HG02970 (cell line): Measurements from ENCODE around the gene IRAK2.
"Not testable (repeated sequence)": the region's sequence is repeated elsewhere in the genome, so short reads cannot be mapped to it uniquely, and the experiment has no call there.

ENCODE experiments used
- ATAC-seq: cut with Tn5 transposase; IDR thresholded peaks from one replicate; pipeline ENCODE4 v1.9.1; 2021; ENCODE audit warnings: mild to moderate bottlenecking, moderate library complexity, moderate number of reproducible peaks; ENCODE audit not compliant: unreplicated experiment, low FRiP score

IRAK2 gene

DNA sequence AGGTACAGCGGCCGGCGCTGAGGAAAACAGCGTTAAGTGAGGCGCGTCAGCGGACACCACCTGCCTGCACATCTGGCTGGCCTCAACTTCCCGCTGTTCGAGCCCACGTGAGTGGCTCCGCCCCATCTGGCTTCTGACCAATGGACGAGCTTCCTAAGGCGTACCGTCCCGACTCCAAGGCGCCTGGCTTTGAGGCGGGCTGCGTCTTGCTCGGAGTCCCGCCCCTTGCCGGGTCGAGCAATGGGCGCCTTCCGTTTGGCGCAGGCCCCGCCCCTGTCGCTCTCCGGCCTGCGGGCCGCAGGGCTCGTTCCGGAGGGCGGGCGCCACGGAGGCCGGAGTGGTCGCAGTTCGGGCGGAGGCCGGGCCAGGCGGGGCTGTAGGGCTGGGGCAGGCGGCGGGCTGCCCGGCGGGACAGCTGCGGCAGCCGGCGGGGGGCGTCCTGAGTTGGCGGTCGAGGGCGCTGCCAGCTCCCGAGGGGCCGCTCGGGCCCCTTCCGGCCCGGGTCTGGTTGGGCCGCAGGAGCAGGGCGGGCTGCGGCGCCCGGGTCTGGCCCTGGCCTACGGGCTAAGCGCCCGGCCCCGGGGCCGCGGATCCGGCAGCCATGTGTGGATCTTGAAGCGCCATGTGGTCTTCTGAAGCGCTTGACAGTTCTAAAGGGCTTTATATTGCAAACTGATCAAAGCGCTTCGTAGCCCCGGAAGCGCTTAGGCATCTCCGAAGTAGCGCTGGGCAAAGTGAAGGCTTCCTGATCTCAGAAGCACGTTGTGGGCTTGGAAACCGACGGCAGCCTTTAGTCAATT lies 83.7 kb downstream of the IRAK2 start, which contains the start of gene TATDN2:
Gene TATDN2 (plus strand): TSS at position 276 of the 800 bp plus-strand sequence. CDS start 742 bp downstream, outside the sequence.
- peak; percentile 95 for ATAC-seq

DNA sequence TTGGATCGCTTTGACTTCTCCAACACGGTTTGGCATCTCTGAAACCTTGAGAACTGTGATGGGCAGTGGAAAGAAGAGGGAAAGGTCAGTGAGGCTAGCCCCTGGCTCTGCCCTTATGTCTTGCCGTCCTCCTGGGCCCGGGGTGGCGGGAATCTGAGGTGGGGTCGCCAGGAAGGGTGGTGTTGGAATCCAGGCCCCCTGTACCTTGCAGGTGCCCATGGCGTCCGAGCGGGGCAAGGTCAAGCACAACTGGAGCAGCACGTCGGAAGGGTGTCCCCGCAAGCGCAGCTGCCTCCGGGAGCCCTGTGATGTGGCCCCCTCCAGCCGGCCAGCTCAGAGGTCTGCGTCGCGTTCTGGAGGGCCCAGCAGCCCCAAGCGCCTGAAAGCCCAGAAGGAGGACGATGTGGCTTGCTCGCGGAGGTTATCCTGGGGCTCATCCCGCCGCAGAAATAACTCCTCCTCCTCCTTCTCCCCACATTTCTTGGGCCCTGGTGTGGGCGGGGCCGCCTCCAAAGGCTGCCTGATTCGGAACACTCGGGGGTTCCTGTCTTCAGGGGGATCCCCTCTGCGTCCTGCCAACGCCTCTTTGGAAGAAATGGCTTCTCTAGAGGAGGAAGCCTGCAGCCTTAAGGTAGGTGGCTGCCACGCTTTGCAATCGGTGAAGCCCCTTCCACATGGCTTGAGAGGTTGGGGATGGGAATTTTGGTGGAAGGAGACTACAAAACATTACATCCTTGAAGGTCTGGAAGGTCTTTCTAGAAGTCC lies 84.4 kb downstream of the IRAK2 start:
- ATAC-seq: no peak

DNA sequence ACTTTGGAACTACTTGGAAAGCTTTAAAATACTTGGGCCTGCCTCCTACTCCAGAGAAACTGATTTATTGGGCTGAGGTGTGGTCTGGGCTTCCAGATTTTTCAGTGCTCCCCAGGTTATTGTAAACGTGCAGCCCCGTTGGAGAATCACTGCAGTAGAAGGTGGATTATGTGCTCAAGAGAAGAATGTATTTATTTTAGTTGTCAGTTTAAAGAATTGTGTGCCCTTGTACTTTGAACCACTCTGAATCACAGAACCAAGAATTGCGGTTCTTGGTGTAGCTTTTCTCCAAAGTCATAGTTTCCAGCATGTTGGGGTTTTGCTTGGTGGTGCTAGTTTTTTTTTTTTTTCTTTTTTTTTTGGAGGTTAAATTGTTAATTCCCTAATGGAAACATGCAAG lies 85.1 kb downstream of the IRAK2 start:
- no peak for ATAC-seq

DNA sequence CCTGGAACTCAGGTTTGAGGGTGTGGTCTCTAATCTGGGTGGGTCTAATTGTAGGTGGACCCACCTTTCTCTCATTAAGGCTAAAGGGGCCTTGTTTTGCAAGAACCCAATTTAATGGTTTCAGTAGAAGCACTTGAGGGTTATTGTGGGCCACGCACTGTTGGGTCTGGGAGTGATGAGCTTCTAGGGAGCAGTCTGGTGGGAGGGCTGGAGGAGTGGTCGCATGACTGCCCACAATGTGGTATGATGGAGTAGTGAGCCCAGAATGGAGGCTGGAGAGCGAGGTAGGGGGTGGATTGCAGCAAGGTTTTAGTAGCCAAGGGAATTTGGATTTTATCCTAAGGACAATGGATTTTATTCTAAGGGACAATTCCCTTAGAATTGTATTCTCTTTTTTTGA lies 86.3 kb downstream of the IRAK2 start:
- no peak for ATAC-seq

DNA sequence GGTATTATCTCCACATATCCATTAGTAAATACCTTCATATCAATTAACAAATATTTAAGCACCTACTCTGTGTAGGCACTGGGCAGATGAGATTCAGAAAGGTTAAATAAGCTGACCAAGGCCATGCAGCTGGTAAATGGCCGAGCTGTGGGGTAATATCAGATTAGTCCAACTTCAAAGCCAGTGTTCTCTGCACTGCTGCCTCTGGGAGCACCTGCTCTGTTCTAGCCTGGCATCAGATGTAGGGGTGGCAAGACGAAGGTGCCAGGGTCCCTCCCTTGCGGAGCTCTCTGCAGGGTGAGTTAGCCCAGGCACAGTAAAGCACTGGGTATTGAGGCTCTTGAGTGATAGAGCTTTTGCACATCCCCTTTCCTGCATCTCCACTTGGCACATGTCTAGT lies 89.0 kb downstream of the IRAK2 start:
- no peak for ATAC-seq

DNA sequence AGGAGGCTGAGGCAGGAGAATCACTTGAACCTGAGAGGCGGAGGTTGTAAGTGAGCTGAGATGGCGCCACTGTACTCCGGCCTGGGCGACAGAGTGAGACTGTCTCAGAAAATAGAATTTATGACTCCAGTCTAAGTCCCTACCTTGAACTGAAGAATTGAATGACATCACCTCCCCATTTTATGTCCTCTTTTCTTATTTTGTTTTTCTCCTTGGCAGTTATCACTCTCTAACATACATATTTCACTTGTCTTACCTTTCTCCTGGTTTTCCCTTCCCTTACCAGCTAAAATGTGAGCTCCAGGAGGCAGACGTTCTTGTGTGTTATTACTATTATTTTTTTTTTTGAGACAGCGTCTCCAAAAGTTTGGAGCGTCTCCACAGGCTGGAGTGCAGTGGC lies 91.1 kb downstream of the IRAK2 start:
- ATAC-seq: no peak

DNA sequence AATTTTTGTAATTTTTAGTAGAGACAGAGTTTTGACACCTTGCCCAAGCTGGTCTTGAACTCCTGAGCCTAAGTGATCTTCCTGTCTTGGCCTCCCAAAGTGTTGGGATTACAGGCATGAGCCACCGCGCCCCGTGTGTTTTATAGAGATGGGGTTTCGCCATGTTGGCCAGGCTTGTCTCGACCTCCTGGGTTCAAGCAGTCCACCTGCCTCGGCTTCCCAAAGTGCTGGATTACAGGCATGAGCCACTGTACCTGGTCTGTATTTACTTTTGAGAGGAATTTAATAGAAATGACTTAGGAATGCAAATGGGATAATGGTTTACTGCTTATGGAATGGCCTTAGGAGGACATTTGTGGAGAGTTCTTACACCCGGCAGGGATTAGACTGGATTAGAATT lies 94.3 kb downstream of the IRAK2 start:
- ATAC-seq: no peak

DNA sequence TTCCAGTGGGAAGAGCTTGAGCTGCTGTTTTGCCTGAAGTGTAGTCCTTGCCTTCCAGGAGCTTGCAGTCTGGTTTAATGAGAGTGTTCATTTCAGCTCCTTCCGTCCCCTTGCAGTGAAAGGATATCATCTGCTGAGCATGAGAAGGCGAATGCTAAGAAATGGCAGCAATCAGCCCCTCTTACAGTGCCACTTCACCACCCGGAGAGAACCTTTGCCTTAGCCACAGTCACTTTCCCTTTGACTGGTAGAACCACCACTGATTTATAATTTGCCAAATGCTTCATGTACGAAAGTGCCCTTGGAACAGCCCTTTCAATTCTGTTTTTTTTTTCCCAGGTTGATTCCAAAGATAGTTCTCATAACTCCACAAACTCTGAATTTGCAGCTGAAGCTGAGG lies 95.1 kb downstream of the IRAK2 start:
- ATAC-seq: no peak

DNA sequence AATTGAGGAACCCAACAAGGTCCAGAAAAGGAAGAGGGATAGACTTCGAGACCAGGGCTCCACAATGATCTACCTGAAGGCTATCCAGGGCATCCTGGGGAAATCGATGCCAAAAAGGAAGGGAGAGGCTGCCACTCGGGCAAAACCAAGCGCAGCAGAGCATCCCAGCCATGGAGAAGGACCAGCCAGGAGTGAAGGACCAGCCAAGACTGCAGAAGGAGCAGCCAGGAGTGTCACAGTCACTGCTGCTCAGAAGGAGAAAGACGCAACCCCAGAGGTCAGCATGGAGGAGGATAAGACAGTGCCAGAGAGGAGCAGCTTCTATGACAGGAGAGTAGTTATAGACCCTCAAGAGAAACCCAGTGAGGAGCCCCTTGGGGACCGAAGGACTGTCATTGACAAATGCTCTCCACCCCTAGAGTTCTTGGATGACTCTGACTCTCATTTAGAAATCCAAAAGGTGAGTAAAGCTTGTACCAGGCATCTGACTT lies 95.5 kb downstream of the IRAK2 start:
- no peak for ATAC-seq

DNA sequence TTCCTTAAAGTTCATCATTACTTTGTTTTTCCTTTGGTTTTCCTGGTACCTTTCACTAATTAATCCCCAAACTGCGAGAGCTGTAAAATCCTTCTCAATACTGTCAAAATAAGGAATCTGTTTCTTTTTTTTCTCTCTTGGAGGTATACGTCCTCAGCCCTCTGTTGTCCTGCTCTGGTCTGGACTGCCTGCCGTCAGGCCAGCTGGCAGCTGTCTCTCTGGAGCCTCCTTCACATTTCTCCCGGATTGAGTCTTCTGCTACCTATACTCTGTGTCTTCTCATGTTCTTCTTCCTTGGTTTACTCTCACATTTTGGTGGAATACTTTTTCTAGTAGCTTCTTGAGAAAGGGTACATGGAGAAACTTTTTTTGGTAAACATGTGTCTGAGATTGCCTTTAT lies 97.3 kb downstream of the IRAK2 start:
- no peak for ATAC-seq

DNA sequence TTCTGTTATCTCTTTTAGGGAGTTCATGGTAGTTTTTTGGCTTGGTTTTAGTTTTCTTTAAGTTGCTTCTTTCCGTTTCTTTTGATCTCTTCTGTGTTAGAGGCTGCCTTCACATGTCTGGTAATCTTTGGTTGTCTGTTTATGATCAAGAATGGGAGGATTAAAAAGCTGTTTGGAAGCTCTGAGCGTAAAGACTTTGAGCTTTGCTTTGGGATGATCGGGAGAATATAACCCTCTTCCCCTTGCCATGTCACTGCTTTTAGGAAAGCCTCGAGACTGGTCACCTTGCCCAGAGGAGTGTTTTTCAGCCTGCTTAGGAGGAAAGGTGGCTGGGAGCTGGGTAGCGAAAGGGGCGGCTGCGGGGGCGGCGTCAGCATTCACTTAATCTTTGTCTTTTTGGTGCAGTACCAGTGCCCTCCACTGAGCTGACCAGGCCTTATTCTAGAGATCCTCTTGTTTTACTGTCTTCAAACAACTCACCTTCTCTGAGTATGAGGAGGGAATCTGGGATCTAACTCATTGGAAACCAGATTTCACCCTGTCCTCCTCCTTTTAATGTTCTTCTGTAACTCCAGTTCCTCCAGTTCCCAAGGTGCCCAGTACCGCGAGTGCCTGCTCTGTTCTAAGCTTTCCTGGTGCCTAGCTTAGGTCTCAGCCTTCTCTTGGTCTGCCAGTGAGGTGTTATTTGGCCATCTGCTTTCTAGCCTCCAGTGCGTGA lies 99.1 kb downstream of the IRAK2 start:
- ATAC-seq: no peak

DNA sequence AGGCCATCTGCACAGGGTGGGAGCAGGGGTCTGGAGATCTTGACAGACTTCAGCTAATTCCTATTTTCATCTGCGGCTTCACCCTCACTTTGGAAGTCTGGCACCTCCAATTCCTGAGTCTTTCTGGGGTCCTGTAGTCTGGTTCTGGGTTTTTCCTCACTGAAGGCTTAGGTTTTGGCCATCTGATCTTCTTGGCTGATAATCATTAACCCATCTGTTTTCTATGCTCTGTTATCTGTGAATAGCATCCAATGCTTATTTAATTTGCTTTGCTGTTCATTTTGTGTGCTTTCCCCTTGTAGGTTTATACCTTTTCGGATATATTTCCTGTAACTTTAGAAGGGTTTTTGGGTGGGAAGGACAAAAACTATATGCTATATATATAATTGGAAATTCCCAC lies 101.1 kb downstream of the IRAK2 start:
- no peak for ATAC-seq

DNA sequence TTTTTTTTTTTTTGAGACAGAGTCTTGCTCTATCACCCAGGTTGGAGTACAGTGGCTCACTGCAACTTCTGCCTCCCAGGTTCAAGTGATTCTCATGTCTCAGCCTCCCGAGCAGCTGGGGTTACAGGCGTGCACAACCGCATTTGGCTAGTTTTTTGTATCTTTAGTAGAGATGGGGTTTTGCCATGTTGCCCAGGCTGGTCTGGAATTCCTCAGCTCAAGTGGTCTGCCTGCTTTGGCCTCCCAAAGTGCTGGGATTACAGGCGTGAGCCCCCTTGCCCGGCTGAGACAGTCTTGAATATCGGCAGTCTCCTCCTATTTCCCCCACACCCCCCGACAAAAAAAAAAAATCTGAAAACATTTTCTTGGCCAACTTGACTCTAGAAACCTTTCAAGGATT lies 102.2 kb downstream of the IRAK2 start:
- ATAC-seq: not testable (repeated sequence)

DNA sequence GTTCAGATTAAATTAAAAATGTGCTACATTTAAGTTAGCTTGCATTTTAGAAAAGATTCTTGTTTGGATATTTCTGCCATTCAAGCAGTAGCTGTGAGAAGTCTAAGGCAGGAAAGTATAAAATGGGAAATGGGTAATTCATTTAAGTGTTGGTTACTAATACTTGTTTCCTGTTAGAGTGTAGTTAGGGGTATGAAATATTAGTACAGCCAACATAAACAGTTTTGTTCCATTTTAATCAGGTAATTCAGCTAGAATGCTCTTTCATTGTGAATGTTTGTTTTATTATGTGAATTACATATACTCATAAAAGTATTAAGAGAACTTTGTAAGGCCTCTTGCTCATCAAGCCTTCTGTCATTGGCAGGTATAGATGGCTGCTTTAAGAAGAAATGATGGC lies 103.4 kb downstream of the IRAK2 start:
- no peak for ATAC-seq

DNA sequence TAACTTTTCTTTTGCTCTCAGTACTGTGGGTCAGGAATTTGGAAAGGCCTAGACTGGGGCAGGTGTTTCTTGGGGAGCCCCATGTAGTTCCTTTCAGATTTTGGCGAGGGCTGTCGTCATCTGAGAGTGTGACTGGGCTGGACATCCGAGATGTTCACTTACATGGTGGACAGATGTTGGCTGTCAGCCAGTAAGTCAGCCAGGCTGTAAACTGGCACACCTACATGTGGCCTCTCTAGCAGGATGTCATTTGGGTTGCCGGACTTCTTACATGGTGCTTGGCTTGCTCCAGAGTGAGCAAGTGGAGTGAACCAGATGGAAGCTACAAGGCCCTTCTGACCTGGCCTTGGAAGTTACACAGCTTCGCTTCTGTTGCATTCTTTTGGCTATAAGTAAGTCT lies 104.2 kb downstream of the IRAK2 start:
- no peak for ATAC-seq

DNA sequence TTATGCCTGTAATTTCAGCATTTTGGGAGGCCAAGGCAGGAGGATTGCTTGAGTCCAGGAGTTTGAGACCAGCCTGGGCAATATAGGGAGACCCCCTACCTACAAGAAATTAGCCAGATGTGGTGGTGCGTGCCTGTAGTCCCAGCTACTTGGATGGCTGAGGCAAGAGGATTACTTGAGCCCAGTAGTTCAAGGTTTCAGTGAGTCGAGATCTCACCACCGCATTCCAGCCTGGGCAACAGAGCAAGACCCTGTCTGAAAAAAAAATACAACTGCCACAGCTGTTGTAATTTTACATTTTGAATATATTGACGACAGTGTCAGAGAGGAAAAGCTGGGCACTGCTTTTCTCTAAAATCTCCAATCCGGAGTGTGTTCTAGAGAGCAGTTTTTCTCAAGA lies 104.7 kb downstream of the IRAK2 start:
- ATAC-seq: no peak

DNA sequence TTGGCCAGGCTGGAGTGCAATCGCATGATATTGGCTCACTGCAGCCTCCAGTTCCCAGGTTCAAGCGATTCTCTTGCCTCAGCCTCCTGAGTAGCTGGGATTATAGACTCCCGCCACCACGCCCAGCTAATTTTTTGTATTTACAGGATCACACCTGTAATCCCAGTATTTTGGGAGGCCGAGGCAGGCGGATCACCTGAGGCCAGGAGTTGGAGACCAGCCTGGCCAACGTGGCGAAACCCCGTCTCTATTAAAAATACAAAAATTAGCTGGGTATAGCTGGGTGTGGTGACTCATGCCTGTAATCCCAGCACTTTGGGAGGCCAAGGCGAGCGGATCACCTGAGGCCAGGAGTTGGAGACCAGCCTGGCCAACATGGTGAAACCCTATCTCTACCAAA lies 107.8 kb downstream of the IRAK2 start:
- not testable (repeated sequence) for ATAC-seq

DNA sequence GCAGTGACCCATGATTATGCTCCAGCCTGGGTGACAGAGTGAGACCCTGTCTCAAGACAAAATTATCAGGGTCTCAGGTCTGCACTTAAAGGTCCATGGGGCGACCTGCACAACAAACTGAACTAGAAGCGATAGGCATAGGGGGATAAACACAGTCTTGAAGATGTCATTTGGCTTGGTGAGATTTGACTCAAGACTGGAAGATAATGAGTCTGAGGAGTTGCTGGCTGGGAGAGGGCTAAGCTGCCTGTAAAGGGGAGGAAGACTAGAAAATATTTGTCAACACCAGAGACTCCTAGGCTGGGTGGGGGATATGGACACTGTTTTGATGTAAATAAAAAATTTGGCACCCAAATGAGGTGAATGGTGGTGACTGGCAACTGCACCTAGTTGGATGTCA lies 108.3 kb downstream of the IRAK2 start:
- ATAC-seq: no peak

DNA sequence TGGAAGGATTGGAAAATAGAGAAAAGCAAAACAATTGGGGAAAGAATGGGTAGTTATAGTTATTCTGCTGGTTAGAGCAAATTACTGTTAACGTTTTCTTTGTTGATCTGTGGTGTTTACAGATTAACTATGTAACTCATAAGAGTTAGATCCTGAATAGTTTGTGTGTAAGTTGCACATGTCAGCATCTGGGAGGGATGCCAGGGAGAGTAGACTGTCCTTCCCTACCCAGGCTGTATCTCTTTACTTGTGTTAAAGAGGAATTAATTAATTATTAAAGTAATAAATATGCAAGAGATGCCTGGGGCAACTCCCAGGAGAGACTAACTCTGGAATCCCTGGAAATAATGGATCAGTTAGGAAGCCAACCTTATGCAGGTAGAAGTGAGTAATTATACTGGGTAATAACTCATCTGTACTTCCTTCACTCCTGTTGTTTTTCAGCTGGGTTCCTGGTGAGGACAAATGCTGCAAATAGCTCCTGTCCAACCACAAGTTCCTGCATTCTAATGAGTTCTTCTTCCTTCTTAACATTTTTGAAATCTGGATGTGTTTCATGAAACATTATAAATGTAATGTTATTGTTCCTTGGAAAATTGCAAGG lies 109.1 kb downstream of the IRAK2 start:
- no peak for ATAC-seq

DNA sequence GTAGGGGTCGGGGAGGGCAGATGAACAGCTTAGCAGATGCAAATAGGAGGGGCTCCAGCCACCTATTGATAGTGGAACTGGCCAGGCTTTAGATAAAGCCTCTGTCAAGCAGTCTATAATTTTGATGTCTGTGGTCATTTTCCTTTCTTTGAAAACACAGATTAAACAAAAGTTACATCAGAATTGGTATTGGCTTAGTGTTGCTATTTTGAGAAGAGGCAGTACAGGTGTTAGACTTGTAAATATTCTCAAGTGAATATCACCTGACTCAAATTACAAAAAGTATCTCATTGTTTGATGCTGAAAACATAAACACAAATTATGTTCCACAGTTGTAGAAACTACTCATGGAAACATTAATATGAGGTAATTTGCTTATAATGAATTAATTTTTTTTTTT lies 109.9 kb downstream of the IRAK2 start:
- ATAC-seq: no peak
